DMS79 treated with DMSO at 0.1 percent for 48 hours (cell line): ENCODE measurements around the gene PEX7.
"Not testable (repeated sequence)": the region's sequence is repeated elsewhere in the genome, so short reads cannot be mapped to it uniquely, and the experiment has no call there.

Experiments used
- DNase-seq: peaks from one replicate; lab custom pipeline; 2025; lab: John Stamatoyannopoulos, UW

Gene PEX7

GRCh38 chr6:136950436-136951126 is 128.2 kb downstream of the PEX7 start:
- DNase-seq = no peak

DNA sequence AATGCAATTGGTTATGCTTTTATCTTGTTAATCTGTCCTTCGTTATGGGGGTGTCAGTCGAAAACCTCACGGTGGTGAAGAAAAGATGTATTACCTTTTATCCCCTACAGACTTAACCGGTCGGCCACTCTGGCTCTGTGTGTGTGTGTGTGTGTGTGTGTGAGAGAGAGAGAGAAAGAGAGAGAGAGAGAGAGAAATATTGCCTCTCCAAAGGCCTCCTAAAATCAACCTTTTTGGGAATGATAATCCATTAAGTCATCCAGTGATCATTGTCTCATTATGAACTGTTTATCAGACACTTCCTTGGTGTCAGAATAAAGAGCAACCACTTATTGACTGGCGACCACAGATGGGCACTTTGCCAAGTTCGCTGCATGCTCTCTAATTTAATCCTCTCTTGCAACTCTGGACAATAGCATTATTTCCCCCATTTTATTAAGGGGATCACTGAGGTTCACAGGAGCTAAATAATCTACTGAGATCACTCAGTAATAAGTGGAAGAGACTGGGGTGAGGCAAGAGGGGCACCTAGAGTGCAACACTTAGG is 130.4 kb downstream of the PEX7 start:
- DNase-seq = no peak

DNA sequence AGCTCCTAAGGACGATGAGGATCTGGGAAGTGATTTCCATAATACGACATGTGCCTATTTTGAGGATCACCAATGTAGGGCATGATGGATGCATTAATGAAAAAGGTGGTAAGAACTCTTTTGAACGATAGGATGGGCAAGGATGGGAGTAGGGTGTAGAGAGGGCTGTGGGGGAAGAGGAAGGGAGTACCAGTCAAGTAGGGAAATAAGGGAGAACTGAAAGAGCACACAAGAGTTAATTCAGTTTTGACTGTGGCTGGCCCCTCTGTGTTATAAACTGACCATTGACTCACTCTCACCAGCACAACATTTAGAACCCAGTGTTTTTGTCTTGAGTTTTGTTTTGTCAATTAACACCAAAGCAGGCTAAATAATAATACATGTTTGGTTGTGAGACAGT is 132.7 kb downstream of the PEX7 start:
- DNase-seq = no peak

DNA sequence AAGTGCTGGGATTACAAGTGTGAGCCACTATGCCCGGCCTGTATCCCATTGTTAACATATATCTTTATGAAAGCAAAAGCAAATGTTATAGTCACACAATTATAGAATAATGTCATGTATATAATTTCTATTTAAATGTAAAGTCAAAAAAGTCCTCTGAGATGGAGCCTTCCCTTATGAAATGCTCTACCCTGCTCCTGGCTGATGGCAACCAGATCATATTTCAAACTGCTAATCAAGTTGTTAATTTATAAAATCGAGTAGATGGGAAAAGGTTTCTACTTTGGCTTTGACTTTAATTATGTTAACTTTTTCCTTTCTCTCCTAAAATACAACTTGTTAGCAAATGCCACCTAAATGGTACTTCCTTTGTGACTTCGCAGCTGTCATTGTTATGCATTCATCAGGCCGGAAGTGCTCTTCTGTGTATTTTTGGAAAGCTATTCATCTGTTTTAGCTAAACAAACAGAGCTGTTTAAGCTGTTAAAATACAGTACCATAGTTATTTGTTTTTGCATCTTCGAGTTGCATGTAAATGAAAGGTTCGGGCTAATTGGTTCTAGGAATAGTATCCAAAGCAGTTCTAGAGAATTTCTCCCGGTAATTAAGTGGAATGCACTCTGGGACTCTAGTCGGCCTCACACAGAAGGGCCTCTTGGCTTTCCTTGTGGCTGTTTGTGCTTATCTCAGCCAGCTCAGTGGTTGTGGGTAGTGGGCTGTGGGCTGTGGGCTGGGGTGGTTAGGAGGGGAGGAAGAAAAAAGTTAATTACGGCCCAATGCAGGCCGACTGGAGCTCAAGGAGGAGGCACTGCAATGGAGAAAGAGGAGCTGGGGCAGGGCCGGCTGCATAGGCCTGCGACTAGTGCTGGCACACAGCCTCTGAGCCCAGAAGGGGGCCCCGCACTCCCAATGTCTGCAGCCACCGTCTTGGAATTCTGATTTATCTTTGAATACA is 134.5 kb downstream of the PEX7 start:
- DNase-seq = peak; percentile 31

DNA sequence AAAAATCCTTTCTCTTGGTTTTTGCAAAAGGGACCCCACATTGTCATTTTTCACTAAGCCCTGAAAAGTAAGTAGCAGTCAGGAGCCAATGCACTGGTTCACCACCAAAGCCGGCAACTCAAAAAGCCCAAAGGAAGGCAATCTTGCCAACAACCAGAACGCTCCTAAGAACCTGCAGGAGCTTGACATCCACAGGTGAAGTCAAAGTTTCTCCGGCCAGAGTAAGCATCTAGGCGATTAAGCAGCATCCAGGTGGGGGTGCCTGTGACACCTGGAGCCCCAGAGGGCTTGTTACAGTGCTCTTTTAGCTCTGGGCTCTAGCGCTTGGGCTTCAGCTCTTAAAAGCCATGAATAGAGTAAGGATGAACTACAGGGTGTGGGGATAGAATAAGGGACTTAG is 135.8 kb downstream of the PEX7 start:
- DNase-seq = no peak

DNA sequence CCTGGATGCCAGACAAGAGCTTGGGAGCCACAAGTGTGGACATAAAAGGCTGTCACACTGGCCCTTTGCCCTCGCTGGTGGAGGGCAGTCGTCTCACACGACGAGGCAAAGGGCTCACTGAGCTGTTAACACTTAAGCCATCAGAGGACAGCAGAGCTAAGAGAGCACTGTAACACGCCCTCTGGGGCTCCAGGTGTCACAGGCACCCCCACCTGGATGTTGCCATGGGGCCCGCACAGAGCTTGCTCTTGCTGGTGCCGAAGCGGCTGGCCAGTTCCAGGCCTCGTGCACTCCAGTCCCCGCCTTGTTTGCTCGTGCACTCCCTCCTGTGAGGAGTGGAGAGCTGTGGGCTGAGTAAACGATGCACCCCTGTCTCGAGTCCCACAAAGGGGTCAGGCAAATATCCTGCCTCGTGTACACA is 137.1 kb downstream of the PEX7 start:
- DNase-seq = peak; percentile 41

DNA sequence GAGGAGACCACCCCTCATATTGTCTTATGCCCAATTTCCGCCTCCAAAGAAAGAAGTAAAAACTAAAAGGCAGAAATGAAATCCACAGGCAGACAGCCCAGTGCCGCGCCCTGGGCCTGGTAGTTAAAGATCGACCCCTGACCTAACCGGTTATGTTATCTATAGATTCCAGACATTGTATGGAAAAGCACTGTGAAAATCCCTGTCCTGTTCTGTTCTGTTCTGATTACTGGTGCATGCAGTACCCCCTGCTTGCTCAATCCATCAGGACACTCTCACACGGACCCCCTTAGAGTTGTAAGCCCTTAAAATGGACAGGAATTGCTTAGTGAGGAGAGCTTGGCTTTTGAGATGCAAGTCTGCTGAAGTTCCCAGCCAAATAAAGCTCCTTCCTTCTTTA is 137.5 kb downstream of the PEX7 start:
- DNase-seq = not testable (repeated sequence)

- no peak for DNase-seq
Observed at GRCh38 chr6:136960781-136961180, 138.4 kb downstream of the PEX7 start.

GRCh38 chr6:136961848-136962247 is 139.5 kb downstream of the PEX7 start:
- DNase-seq = no peak

DNA sequence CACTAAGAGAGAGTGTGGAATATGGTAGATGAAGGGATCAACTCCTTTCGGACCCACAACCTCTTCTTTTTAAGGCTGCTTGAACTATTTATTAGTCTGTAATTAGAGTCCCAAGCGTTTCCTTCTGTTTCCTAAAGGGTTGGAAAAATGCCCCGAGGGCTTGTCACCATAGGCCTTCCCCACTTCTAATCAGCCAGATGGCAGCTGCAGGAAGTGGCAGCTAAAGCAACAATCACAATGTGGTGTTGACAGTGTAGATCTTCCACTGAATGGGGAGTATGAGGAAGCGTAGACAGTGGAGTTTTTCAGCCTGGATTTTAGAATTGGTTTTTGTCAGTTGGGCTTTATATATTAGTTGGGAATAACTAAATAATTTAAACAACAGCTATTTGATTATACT is 140.3 kb downstream of the PEX7 start:
- peak; percentile 72 for DNase-seq

- DNase-seq = no peak
Observed at GRCh38 chr6:136963259-136963658, 140.9 kb downstream of the PEX7 start.
